Natural killer cell (primary cell): ENCODE data around the gene LRRC40. TPM values are rescaled to one million over a fixed set of nuclear protein-coding genes. Genes with fewer than 3 reads are reported as not detected.

Experiments used
- ATAC-seq, 3 donors: fragments of 150-1000 bp in 2 of 3; fragments of 200-7000 bp in 1 of 3; cut with Tn5 transposase; 1 replicate in 1 of 3; 2 replicates in 2 of 3; pipeline ENCODE4 v1.10.0; 2021; ENCODE audit warnings: mild to moderate bottlenecking in 2 of 3, moderate library complexity in 2 of 3
- DNase-seq, 2 donors: peaks; one replicate each; pipeline versions ENCODE4 v3.0.0 to v3.0.0-alpha.2; 2013 to 2021; ENCODE audit warnings: mixed read lengths in 1 of 2
- H3K27ac ChIP-seq: one replicate; pipeline ENCODE4 v1.5.1; 2013; ENCODE audit warnings: mild to moderate bottlenecking, low read length
- H3K27me3 ChIP-seq: one replicate; pipeline ENCODE4 v1.6.1; 2013; ENCODE audit warnings: low read length; ENCODE audit not compliant: control insufficient read depth, insufficient read depth
- H3K36me3 ChIP-seq: one replicate; pipeline ENCODE4 v1.6.1; 2013; ENCODE audit warnings: low read length; ENCODE audit not compliant: control insufficient read depth, insufficient read depth
- H3K4me1 ChIP-seq: one replicate; pipeline ENCODE4 v1.6.1; 2013; ENCODE audit warnings: low read length; ENCODE audit not compliant: control insufficient read depth, insufficient read depth
- H3K4me3 ChIP-seq: one replicate; pipeline ENCODE4 v1.5.1; 2013; ENCODE audit warnings: low read length
- H3K9me3 ChIP-seq: one replicate; pipeline ENCODE4 v1.6.1; 2013; ENCODE audit warnings: low read length; ENCODE audit not compliant: control insufficient read depth, insufficient read depth
- H3K27ac Mint-ChIP-seq, 2 donors: one replicate each; pipeline ENCODE4 v1.8.0; 2022; ENCODE audit warnings: mild to moderate bottlenecking in 2 of 2, mixed read lengths in 2 of 2, moderate library complexity in 1 of 2
- H3K27me3 Mint-ChIP-seq, 2 donors: one replicate each; pipeline ENCODE4 v1.8.0; 2022; ENCODE audit warnings: low read depth in 2 of 2, mixed read lengths in 2 of 2
- H3K36me3 Mint-ChIP-seq: one replicate; pipeline ENCODE4 v1.8.0; 2022; ENCODE audit warnings: mixed read lengths
- H3K4me1 Mint-ChIP-seq, 2 donors: one replicate each; pipeline ENCODE4 v1.8.0; 2022; ENCODE audit warnings: mixed read lengths in 2 of 2
- H3K4me3 Mint-ChIP-seq: one replicate; pipeline ENCODE4 v1.8.0; 2022; ENCODE audit warnings: mild to moderate bottlenecking, moderate library complexity, mixed read lengths
- H3K9me3 Mint-ChIP-seq, 2 donors: one replicate each; pipeline ENCODE4 v1.8.0; 2022; ENCODE audit warnings: mixed read lengths in 2 of 2
- WGBS: methylation state at CpG from one replicate; pipeline ENCODE4 v1.1.7; 2013; ENCODE audit warnings: missing lambda C conversion rate; ENCODE audit not compliant: insufficient coverage; 5-methylcytosine and 5-hydroxymethylcytosine counted together
- intact Hi-C: fragments of 100-400 bp; cut with micrococcal nuclease; formaldehyde crosslinking; loops from one replicate; pipeline ENCODE4 v1.14.2; 2022
- total RNA-seq, 4 donors: library from RNA; stranded (reverse); fragments of 120-200 nt in 1 of 4; gene quantifications; one replicate each; pipeline versions ENCODE4 v1.2.3 to v1.2.4, GENCODE V29; 2013 to 2022
- TF ChIP-seq, protein P1 (sequence below): fragments of 200-600 bp; IDR thresholded peaks from one replicate; pipeline ENCODE4 v1.8.0; 2022; ENCODE audit warnings: antibody characterized with exemption

Gene LRRC40
- total RNA-seq, 3 donors from 2014 or later (not counting 1 experiment from before 2014, with no cell fraction given) = 15.5 to 18.4 (median 16.5) TPM

- WGBS = 94% methylated on average over 3 of the region's 5 CpGs
- ATAC-seq (no peak), DNase-seq (no peak)
- H3K9me3 ChIP-seq = no peaks in the 10 kb centered on the region
- H3K27ac ChIP-seq = no peak overlapping the region
- H3K4me1 ChIP-seq = no peaks in the 10 kb centered on the region
- no peak overlapping the region for H3K4me3 ChIP-seq
- Mint-ChIP-seq H3K27me3 (no peaks in the 10 kb centered on the region), H3K9me3 (no peaks in the 10 kb centered on the region), H3K36me3 (peaks cover 7% of the 10 kb centered on the region), H3K27ac (no peak overlapping the region), H3K4me3 (no peak overlapping the region), H3K4me1 (no peaks in the 10 kb centered on the region)
- TF ChIP-seq, protein P1, sequence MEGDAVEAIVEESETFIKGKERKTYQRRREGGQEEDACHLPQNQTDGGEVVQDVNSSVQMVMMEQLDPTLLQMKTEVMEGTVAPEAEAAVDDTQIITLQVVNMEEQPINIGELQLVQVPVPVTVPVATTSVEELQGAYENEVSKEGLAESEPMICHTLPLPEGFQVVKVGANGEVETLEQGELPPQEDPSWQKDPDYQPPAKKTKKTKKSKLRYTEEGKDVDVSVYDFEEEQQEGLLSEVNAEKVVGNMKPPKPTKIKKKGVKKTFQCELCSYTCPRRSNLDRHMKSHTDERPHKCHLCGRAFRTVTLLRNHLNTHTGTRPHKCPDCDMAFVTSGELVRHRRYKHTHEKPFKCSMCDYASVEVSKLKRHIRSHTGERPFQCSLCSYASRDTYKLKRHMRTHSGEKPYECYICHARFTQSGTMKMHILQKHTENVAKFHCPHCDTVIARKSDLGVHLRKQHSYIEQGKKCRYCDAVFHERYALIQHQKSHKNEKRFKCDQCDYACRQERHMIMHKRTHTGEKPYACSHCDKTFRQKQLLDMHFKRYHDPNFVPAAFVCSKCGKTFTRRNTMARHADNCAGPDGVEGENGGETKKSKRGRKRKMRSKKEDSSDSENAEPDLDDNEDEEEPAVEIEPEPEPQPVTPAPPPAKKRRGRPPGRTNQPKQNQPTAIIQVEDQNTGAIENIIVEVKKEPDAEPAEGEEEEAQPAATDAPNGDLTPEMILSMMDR = no peak
- intact Hi-C loops = no loop called here
- peaks cover 12% of the 10 kb centered on the region for H3K36me3 ChIP-seq
- no peaks in the 10 kb centered on the region for H3K27me3 ChIP-seq
Measured at GRCh38 chr1:70169018-70169839, 36.1 kb downstream of the LRRC40 start.

GRCh38 chr1:70168283-70168682 lies 37.1 kb downstream of the LRRC40 start:
- Histone ChIP-seq H3K4me3 (no peak overlapping the region), H3K36me3 (peaks cover 12% of the 10 kb centered on the region), H3K27me3 (no peaks in the 10 kb centered on the region), H3K27ac (no peak overlapping the region), H3K9me3 (no peaks in the 10 kb centered on the region), H3K4me1 (no peaks in the 10 kb centered on the region)
- Mint-ChIP-seq H3K4me1 (no peaks in the 10 kb centered on the region), H3K36me3 (peaks cover 3% of the 10 kb centered on the region), H3K9me3 (no peaks in the 10 kb centered on the region), H3K4me3 (no peak overlapping the region), H3K27ac (no peak overlapping the region), H3K27me3 (no peaks in the 10 kb centered on the region)
- no peak for DNase-seq
- TF ChIP-seq, protein P1 = no peak
- no peak for ATAC-seq
- intact Hi-C loops = no loop called here

GRCh38 chr1:70164350-70164749 lies 41.0 kb downstream of the LRRC40 start:
- Histone ChIP-seq H3K4me1 (no peaks in the 10 kb centered on the region), H3K27ac (no peak overlapping the region), H3K9me3 (no peaks in the 10 kb centered on the region), H3K4me3 (no peak overlapping the region), H3K27me3 (no peaks in the 10 kb centered on the region), H3K36me3 (peaks cover 8% of the 10 kb centered on the region)
- intact Hi-C loops = no loop called here
- Mint-ChIP-seq H3K27ac (no peak overlapping the region), H3K36me3 (no peaks in the 10 kb centered on the region), H3K9me3 (no peaks in the 10 kb centered on the region), H3K4me1 (no peaks in the 10 kb centered on the region), H3K27me3 (no peaks in the 10 kb centered on the region), H3K4me3 (no peak overlapping the region)
- TF ChIP-seq, protein P1 = no peak
- ATAC-seq = no peak
- WGBS = 93% methylated on average over 3 of the region's 4 CpGs
- DNase-seq = no peak
